GM12873 (cell line): ENCODE results near the gene APOA1.

Source experiments
- CTCF ChIP-seq: IDR thresholded peaks from 2 replicates; pipeline ENCODE4 v1.5.1; 2012; ENCODE audit warnings: low read depth, mild to moderate bottlenecking, moderate library complexity, low read length, control low read depth; ENCODE audit not compliant: insufficient read depth; ENCODE audit errors: missing control alignments

Gene APOA1

GRCh38 chr11:116837231-116838091 lies at the start of gene APOA1:
APOA1 (minus strand) TSS chr11:116837622; CDS start chr11:116837387, 235 bp downstream.
- TF ChIP-seq CTCF = no peak

GRCh38 chr11:116885951-116886655 lies 48.7 kb upstream of the APOA1 start:
- TF ChIP-seq CTCF = no peak

GRCh38 chr11:116882386-116882785 lies 45.0 kb upstream of the APOA1 start:
- no peak for TF ChIP-seq CTCF

GRCh38 chr11:116881143-116881542 lies 43.7 kb upstream of the APOA1 start:
- TF ChIP-seq CTCF = no peak

GRCh38 chr11:116879800-116880625 lies 42.6 kb upstream of the APOA1 start:
- TF ChIP-seq CTCF = peak; percentile 77

- no peak for TF ChIP-seq CTCF
Observed at GRCh38 chr11:116876656-116877055, 39.2 kb upstream of the APOA1 start.
